Thoracic aorta (tissue), 2 donors: ENCODE data around the gene KLRC3. TPM values are rescaled to one million over a fixed set of nuclear protein-coding genes. Genes with fewer than 3 reads are reported as not detected.

Source experiments
- ATAC-seq: fragments of 150-250 bp; one replicate; pipeline ENCODE4 v1.8.0; 2017; ENCODE audit warnings: low read depth; ENCODE audit not compliant: insufficient number of reproducible peaks, low FRiP score
- DNase-seq: peaks from one replicate; pipeline ENCODE4 v3.0.0-alpha.2; 2020; ENCODE audit warnings: low spot score
- H3K27ac ChIP-seq, 2 donors: fragments of 200-600 bp; sonication (generic); 1 replicate in 1 of 2; 2 replicates in 1 of 2; pipeline ENCODE4 v1.5.1; 2016; ENCODE audit warnings: mild to moderate bottlenecking in 2 of 2, moderate library complexity in 2 of 2
- H3K27me3 ChIP-seq: fragments of 200-600 bp; sonication (generic); replicated peaks from 2 replicates; pipeline ENCODE4 v1.6.0; 2016; ENCODE audit warnings: mild to moderate bottlenecking; ENCODE audit not compliant: insufficient read depth
- H3K36me3 ChIP-seq: fragments of 200-600 bp; sonication (generic); one replicate; pipeline ENCODE4 v1.5.1; 2016
- H3K4me1 ChIP-seq, 2 donors: fragments of 200-600 bp; sonication (generic); 1 replicate in 1 of 2; 2 replicates in 1 of 2; pipeline versions ENCODE4 v1.5.1 to v1.6.0; 2016; ENCODE audit warnings: low read depth in 2 of 2, mild to moderate bottlenecking in 1 of 2; ENCODE audit not compliant: control insufficient read depth in 1 of 2
- H3K4me3 ChIP-seq: fragments of 200-600 bp; sonication (generic); 2 replicates; pipeline ENCODE4 v1.5.1; 2016; ENCODE audit warnings: mild to moderate bottlenecking
- H3K9me3 ChIP-seq: fragments of 200-600 bp; sonication (generic); 2 replicates; pipeline ENCODE4 v1.5.1; 2016
- total RNA-seq, 2 donors: library from RNA; depleted of rRNA; stranded (reverse); fragments of >200 nt; gene quantifications; one replicate each; pipeline versions ENCODE4 v1.1.0 to v1.2.3, GENCODE V29; 2016
- TF ChIP-seq, protein P1 (sequence below): fragments of 200-600 bp; sonication (generic); IDR thresholded peaks from one replicate; pipeline ENCODE4 v1.5.1; 2019; ENCODE audit warnings: antibody characterized with exemption

The KLRC3 gene
- total RNA-seq, 2 donors from 2014 or later: 0.68 TPM; not detected in 1

DNA sequence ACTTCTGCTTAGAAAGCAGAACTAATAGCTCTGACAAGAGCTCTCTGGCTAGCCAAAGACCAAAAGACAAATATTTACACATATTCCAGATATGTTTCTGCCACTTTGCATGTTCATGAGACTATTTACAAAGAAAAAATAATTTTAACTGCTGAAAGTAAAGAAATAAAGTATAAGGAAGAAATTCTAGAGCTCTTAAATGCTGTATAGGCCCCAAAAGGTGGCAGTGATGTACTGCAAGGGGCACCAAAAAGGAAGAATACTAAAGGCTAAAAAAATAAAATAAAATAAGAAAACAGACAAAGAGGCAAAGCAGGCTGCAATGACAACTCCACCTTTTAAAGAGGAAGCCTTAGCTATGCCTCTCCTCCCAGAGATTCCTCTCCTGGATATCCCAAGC, 53.5 kb downstream of the KLRC3 start:
- Histone ChIP-seq H3K27me3 (no peaks in the 10 kb centered on the region), H3K4me1 (peaks cover 11 to 36% of the 10 kb centered on the region in 2 donors), H3K27ac (peak overlapping the region; percentile 86 to 87), H3K36me3 (no peaks in the 10 kb centered on the region), H3K9me3 (no peaks in the 10 kb centered on the region), H3K4me3 (no peak overlapping the region)
- no peak for ATAC-seq
- TF ChIP-seq, protein P1, sequence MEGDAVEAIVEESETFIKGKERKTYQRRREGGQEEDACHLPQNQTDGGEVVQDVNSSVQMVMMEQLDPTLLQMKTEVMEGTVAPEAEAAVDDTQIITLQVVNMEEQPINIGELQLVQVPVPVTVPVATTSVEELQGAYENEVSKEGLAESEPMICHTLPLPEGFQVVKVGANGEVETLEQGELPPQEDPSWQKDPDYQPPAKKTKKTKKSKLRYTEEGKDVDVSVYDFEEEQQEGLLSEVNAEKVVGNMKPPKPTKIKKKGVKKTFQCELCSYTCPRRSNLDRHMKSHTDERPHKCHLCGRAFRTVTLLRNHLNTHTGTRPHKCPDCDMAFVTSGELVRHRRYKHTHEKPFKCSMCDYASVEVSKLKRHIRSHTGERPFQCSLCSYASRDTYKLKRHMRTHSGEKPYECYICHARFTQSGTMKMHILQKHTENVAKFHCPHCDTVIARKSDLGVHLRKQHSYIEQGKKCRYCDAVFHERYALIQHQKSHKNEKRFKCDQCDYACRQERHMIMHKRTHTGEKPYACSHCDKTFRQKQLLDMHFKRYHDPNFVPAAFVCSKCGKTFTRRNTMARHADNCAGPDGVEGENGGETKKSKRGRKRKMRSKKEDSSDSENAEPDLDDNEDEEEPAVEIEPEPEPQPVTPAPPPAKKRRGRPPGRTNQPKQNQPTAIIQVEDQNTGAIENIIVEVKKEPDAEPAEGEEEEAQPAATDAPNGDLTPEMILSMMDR: peak; percentile 22
- no peak for DNase-seq

DNA sequence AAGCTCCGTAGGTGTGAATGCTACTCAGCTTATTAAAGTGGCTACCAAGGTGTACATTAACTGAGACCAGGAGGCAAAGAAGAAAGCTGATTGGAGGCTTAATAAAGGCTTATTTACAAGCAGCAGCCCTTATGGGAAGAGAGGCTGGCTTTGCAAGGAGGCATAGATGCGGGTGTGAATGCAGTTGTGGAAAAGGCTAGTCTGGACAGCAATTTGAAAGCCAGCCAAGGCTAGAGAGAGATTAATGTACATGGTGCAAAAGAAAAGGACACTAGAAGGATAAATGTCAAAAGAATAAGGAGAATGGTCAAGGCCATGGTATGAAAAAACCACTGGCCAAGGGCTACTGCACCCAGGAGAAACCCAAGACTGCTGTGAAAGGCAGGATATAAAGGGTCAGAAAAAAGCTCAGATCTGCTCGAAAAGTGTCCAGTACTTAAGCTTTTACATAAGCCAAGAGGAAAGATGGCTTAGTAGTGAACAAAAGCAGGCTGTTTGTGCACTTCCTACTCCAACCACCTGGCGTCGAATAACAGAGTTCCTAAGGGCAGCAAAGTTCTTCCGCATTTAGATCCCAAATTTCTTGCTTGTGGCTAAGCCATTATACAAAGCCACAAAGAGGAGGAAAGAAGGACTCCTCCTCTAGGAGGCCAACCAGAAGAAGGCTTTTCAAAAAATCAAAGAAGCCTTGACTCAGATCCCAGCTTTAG, 54.5 kb downstream of the KLRC3 start:
- Histone ChIP-seq H3K27ac (peak overlapping the region; percentile 86 to 87), H3K4me3 (peak overlapping the region; percentile 88), H3K9me3 (no peaks in the 10 kb centered on the region), H3K4me1 (peaks cover 11 to 46% of the 10 kb centered on the region in 2 donors), H3K27me3 (no peaks in the 10 kb centered on the region), H3K36me3 (no peaks in the 10 kb centered on the region)
- TF ChIP-seq, protein P1: no peak
- ATAC-seq: no peak
- DNase-seq: no peak

DNA sequence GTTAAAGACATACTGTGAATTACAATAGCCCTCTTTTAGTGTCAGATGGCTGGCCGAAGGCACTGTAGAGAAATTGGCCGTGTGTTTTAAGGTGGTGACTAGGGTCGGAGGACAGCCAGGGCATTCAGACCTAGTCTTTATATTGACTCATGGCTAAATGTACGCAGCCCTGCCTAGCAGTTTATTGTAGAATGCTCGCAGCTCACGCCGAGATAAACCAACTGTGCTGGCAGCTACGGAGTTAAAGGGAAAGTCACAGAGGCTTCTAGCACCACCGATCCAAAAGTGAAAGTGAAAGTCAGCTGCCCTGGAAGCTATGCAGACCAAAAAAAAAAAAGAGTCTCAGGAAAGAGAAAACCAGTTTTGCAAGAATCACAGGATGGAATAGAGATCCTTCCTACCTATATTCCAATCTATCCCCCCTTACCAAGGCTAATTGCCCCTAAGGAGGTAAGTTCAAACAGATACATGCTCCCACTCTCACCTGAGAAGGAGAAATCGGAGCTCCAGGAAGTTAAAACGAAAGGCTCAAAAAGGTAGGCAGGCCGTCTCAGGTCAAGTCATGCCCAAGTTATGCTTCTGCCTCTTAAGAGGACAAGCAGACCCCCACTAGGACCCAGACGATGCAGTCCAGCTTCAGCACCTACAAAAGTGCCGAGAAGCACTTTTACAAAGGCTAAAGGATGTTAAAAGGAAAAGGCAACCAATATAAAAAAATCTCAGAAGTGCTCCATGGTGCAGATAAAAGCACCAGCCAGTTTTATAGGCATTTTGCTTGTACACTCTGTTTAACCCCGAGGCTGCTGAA, 55.4 kb downstream of the KLRC3 start:
- no peaks in the 10 kb centered on the region for H3K36me3 ChIP-seq
- DNase-seq: no peak

DNA sequence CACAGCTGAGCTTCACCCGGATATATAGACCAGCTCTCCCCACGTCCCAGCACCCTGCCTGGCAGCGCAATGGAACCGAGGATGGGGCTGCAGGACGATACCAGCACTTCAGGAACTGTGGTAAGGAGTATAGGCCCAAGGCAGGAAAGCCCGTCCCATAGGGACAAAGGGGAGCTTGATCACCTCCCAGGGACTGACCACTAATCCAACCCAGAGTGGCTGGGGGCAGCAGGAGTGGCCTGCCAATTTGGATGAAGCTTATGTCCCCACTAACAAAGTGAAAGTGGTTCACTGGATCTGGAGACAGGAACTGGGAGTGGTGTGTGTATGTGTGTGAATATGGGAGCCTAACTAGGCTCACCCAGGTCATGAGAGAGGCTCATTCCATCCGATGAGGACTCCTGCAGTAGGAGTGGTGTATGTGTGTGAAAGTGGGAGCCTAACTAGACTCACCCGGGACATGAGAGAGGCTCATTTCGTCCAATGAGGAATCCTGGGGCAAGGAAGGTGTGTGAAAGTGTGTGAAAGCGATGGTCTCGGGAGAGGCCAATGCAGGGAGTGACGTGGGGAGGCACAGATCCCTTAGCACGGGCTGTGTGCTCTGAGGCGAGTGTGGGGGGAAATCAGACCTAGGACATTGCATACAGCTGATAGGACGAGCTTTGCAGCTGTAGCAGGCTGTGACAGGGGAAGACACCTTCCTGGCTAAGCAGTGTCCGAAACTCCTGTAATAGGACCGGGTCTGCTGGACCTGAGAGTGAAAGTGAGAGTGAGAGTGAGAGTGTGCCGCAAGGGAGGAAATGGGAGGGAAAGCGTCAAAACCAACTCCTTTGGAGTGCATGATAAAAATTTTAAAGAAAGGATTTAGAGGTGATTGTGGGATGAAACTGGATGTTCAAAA, 56.2 kb downstream of the KLRC3 start:
- Histone ChIP-seq H3K4me3 (peak overlapping the region; percentile 88), H3K27ac (peak overlapping the region; percentile 86 to 87), H3K4me1 (peaks cover 11 to 46% of the 10 kb centered on the region in 2 donors), H3K27me3 (no peaks in the 10 kb centered on the region), H3K36me3 (no peaks in the 10 kb centered on the region), H3K9me3 (no peaks in the 10 kb centered on the region)
- TF ChIP-seq, protein P1: no peak
- ATAC-seq: peak; percentile 66
- DNase-seq: no peak

More for the DNA sequence above, 55.4 kb downstream of the KLRC3 start:
- TF ChIP-seq, protein P1: no peak
- Histone ChIP-seq H3K4me3 (peak overlapping the region; percentile 88), H3K9me3 (no peaks in the 10 kb centered on the region), H3K27me3 (no peaks in the 10 kb centered on the region), H3K27ac (peak overlapping the region; percentile 86 to 87), H3K4me1 (peaks cover 11 to 46% of the 10 kb centered on the region in 2 donors)
- peak; percentile 50 for ATAC-seq
